ENCODE results near the gene CCNA2. TPM values are rescaled to one million over a fixed set of nuclear protein-coding genes. Genes with fewer than 3 reads are reported as not detected.

Gene CCNA2
- total and polyA plus RNA-seq, 2 donors (not counting 3 experiments of a cell fraction or from before 2014, with no cell fraction given) = 23.3 to 65.4 TPM

DNA sequence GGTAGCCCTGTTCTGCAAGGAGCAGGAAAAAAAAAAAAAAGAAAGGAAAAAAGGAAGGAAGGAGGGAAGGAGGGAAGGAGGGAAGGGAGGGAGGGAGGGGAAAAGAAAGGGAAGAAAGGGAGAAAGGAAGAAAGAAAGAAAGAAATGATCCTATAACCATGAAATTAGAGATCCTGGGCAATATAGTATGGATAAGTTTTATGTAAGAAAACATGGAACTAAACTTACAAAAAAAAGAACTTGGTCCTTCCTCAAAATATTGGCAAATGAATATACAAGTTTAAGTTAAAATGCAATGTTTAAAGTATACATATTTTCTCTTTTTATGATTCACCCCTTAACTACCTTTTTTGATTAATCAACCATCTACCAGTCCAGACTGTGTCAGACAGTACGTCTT, 27.7 kb upstream of the CCNA2 start:
- H3K9me3 ChIP-seq (replicated peaks; ENCODE audit: control insufficient read depth, insufficient read depth, low read length) = no peaks in the 10 kb centered on the region
- no peak overlapping the region for H3K4me2 ChIP-seq (ENCODE audit: insufficient read depth, low read length)
- H3K9me1 ChIP-seq (replicated peaks; ENCODE audit: control insufficient read depth, extremely low read depth, insufficient read depth, low read length) = no peaks in the 10 kb centered on the region
- no peaks in the 10 kb centered on the region for H3K4me1 ChIP-seq (ENCODE audit: control insufficient read depth, extremely low read depth, insufficient read depth, low read length)
- H3K9ac ChIP-seq (replicated peaks; ENCODE audit: extremely low read depth, insufficient read depth, low read length) = no peak overlapping the region
- no peak overlapping the region for H3K4me3 ChIP-seq (replicated peaks in 1 of 3; ENCODE audit: insufficient read depth in 1 of 3, low read depth in 1 of 3, low read length in 3 of 3)
- no peak overlapping the region for H3K27ac ChIP-seq (ENCODE audit: insufficient read depth, low read depth, low read length)
- BruUV-seq (replicated peaks) = no TSS peak
- CTCF ChIA-PET = no interaction called here
- DNase-seq (ENCODE audit: low read depth, low spot score) = no peak
- intact Hi-C loops (cut with micrococcal nuclease) = no loop called here
- dilution Hi-C loops (cut with MboI; ENCODE audit: extremely low pct_ligation_motif_present, low sequenced_read_pairs) = no loop called here
- H3K27me3 ChIP-seq (ENCODE audit: control insufficient read depth in 2 of 2, insufficient read depth in 2 of 2, low read length in 2 of 2) = no peaks in the 10 kb centered on the region
- TF ChIP-seq, protein P1, sequence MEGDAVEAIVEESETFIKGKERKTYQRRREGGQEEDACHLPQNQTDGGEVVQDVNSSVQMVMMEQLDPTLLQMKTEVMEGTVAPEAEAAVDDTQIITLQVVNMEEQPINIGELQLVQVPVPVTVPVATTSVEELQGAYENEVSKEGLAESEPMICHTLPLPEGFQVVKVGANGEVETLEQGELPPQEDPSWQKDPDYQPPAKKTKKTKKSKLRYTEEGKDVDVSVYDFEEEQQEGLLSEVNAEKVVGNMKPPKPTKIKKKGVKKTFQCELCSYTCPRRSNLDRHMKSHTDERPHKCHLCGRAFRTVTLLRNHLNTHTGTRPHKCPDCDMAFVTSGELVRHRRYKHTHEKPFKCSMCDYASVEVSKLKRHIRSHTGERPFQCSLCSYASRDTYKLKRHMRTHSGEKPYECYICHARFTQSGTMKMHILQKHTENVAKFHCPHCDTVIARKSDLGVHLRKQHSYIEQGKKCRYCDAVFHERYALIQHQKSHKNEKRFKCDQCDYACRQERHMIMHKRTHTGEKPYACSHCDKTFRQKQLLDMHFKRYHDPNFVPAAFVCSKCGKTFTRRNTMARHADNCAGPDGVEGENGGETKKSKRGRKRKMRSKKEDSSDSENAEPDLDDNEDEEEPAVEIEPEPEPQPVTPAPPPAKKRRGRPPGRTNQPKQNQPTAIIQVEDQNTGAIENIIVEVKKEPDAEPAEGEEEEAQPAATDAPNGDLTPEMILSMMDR (IDR thresholded peaks at IDR 0.05; ENCODE audit: extremely low read depth in 1 of 2, insufficient read depth in 1 of 2, low read depth in 1 of 2, low read length in 2 of 2) = no peak
- TF ChIP-seq POLR2A (IDR thresholded peaks at IDR 0.05; ENCODE audit: low read depth, low read length) = no peak
- POLR2A ChIA-PET = no interaction called here
- H4K20me1 ChIP-seq (replicated peaks; ENCODE audit: control insufficient read depth, extremely low read depth, insufficient read depth, low read length) = no peaks in the 10 kb centered on the region
- no peaks in the 10 kb centered on the region for H3K79me2 ChIP-seq (ENCODE audit: control insufficient read depth, insufficient read depth, low read length)
- no peaks in the 10 kb centered on the region for H3K36me3 ChIP-seq (ENCODE audit: control insufficient read depth in 2 of 2, extremely low read depth in 1 of 2, insufficient read depth in 2 of 2, low read length in 2 of 2)
- H2AFZ ChIP-seq (ENCODE audit: low read depth, low read length) = no peak overlapping the region
- FAIRE-seq = no peak

- TF ChIP-seq POLR2AphosphoS5 (IDR thresholded peaks at IDR 0.05; ENCODE audit: insufficient read depth, low read depth, low read length) (no peak), FOS (IDR thresholded peaks at IDR 0.05; ENCODE audit: borderline replicate concordance, insufficient read depth, low read length) (no peak), JUN (IDR thresholded peaks at IDR 0.05; ENCODE audit: borderline replicate concordance, insufficient read depth, insufficient read length, low read depth) (no peak), GATA2 (IDR thresholded peaks at IDR 0.05; ENCODE audit: insufficient read depth, insufficient read length, low read depth, low read length) (no peak), POLR2A (IDR thresholded peaks at IDR 0.05; ENCODE audit: low read depth, low read length) (no peak), MYC (IDR thresholded peaks at IDR 0.05; ENCODE audit: low read depth, low read length) (no peak), MAX (IDR thresholded peaks at IDR 0.05; ENCODE audit: insufficient read depth, insufficient read length) (no peak), EZH2 (IDR thresholded peaks at IDR 0.05; ENCODE audit: borderline replicate concordance, low read depth, low read length, severe bottlenecking) (no peak)
- TF ChIP-seq, protein P1 (IDR thresholded peaks at IDR 0.05; ENCODE audit: extremely low read depth in 1 of 2, insufficient read depth in 1 of 2, low read depth in 1 of 2, low read length in 2 of 2) = no peak
- no peaks in the 10 kb centered on the region for H3K9me3 ChIP-seq (replicated peaks; ENCODE audit: control insufficient read depth, insufficient read depth, low read length)
- H3K36me3 ChIP-seq (ENCODE audit: control insufficient read depth in 2 of 2, extremely low read depth in 1 of 2, insufficient read depth in 2 of 2, low read length in 2 of 2) = peaks cover 0 to 2% of the 10 kb centered on the region in 2 experiments
- no peaks in the 10 kb centered on the region for H3K27me3 ChIP-seq (ENCODE audit: control insufficient read depth in 2 of 2, insufficient read depth in 2 of 2, low read length in 2 of 2)
- intact Hi-C loops (cut with micrococcal nuclease) = no loop called here
- H3K79me2 ChIP-seq (ENCODE audit: control insufficient read depth, insufficient read depth, low read length) = no peaks in the 10 kb centered on the region
- dilution Hi-C loops (cut with MboI; ENCODE audit: extremely low pct_ligation_motif_present, low sequenced_read_pairs) = no loop called here
- H3K9me1 ChIP-seq (replicated peaks; ENCODE audit: control insufficient read depth, extremely low read depth, insufficient read depth, low read length) = no peaks in the 10 kb centered on the region
- H3K27ac ChIP-seq (ENCODE audit: insufficient read depth, low read depth, low read length) = no peak overlapping the region
- H4K20me1 ChIP-seq (replicated peaks; ENCODE audit: control insufficient read depth, extremely low read depth, insufficient read depth, low read length) = no peaks in the 10 kb centered on the region
- H3K4me2 ChIP-seq (ENCODE audit: insufficient read depth, low read length) = no peak overlapping the region
- no TSS peak for BruUV-seq (replicated peaks)
- H2AFZ ChIP-seq (ENCODE audit: low read depth, low read length) = no peak overlapping the region
- FAIRE-seq (no peak), DNase-seq (ENCODE audit: low read depth, low spot score) (no peak)
- no peak overlapping the region for H3K9ac ChIP-seq (replicated peaks; ENCODE audit: extremely low read depth, insufficient read depth, low read length)
- H3K4me1 ChIP-seq (ENCODE audit: control insufficient read depth, extremely low read depth, insufficient read depth, low read length) = no peaks in the 10 kb centered on the region
- H3K4me3 ChIP-seq (replicated peaks in 1 of 3; ENCODE audit: insufficient read depth in 1 of 3, low read depth in 1 of 3, low read length in 3 of 3) = no peak overlapping the region
- ChIA-PET CTCF (no interaction called here), POLR2A (no interaction called here)
These were observed 23.0 kb upstream of the CCNA2 start for GRCh38 chr4:121846662-121847061.

All from endothelial cell of umbilical vein (primary cell).